ENCODE measurements around the gene GSK3A. TPM values are rescaled to one million over a fixed set of nuclear protein-coding genes. Genes with fewer than 3 reads are reported as not detected.

GSK3A gene
- total RNA-seq, 2 experiments from 2014 or later, result 41.0 to 42.2 TPM

GRCh38 chr19:42232435-42232834 is 10.0 kb downstream of the GSK3A start:
- POLR2A ChIA-PET, result interaction anchor here (0.7 to 1.3 kb wide), 4 partner anchors 8 to 441 kb away, joined by 3 read pairs; partner anchors contain the start of gene ZNF526
- Mint-ChIP-seq H3K4me1 (peaks cover 12% of the 10 kb centered on the region), H3K27ac (no peak overlapping the region), H3K4me3 (no peak overlapping the region), H3K9me3 (no peaks in the 10 kb centered on the region), H3K36me3 (peaks cover 30% of the 10 kb centered on the region), H3K27me3 (no peaks in the 10 kb centered on the region)
- ATAC-seq (ENCODE audit: low read depth) (no peak), DNase-seq (no peak)

GRCh38 chr19:42230571-42230970 is 11.8 kb downstream of the GSK3A start:
- peaks cover 29% of the 10 kb centered on the region for H3K36me3 Mint-ChIP-seq
- H3K27me3 Mint-ChIP-seq, result no peaks in the 10 kb centered on the region
- H3K4me3 Mint-ChIP-seq, result no peak overlapping the region
- no peak for DNase-seq
- POLR2A ChIA-PET, result interaction anchor here (1.5 to 1.6 kb wide), 2 partner anchors 10 to 12 kb away, joined by 5 to 8 read pairs; partner anchors contain the start of genes GSK3A and ZNF526
- peak overlapping the region; percentile 28 for H3K27ac Mint-ChIP-seq
- ATAC-seq (ENCODE audit: low read depth), result no peak
- H3K9me3 Mint-ChIP-seq, result no peaks in the 10 kb centered on the region
- peaks cover 10% of the 10 kb centered on the region for H3K4me1 Mint-ChIP-seq

GRCh38 chr19:42229855-42230351 is 12.5 kb downstream of the GSK3A start:
- H3K36me3 Mint-ChIP-seq, result peaks cover 30% of the 10 kb centered on the region
- no peaks in the 10 kb centered on the region for H3K9me3 Mint-ChIP-seq
- POLR2A ChIA-PET, result interaction anchor here (1.5 to 1.6 kb wide), 2 partner anchors 9 to 12 kb away, joined by 5 to 8 read pairs; partner anchors contain the start of genes GSK3A and ZNF526
- no peak for ATAC-seq (ENCODE audit: low read depth)
- no peaks in the 10 kb centered on the region for H3K27me3 Mint-ChIP-seq
- peaks cover 10% of the 10 kb centered on the region for H3K4me1 Mint-ChIP-seq
- no peak for DNase-seq
- H3K27ac Mint-ChIP-seq, result peak overlapping the region; percentile 70
- no peak overlapping the region for H3K4me3 Mint-ChIP-seq

- H3K4me3 Mint-ChIP-seq, result no peak overlapping the region
- no peaks in the 10 kb centered on the region for H3K27me3 Mint-ChIP-seq
- POLR2A ChIA-PET, result interaction anchor here (1.5 to 1.6 kb wide), 2 partner anchors 9 to 13 kb away, joined by 5 to 8 read pairs; partner anchors contain the start of genes GSK3A and ZNF526
- peaks cover 10% of the 10 kb centered on the region for H3K4me1 Mint-ChIP-seq
- ATAC-seq (ENCODE audit: low read depth) (no peak), DNase-seq (no peak)
- H3K36me3 Mint-ChIP-seq, result peaks cover 30% of the 10 kb centered on the region
- H3K9me3 Mint-ChIP-seq, result no peaks in the 10 kb centered on the region
- peak overlapping the region; percentile 60 for H3K27ac Mint-ChIP-seq
Observed at GRCh38 chr19:42229301-42229854, 13.0 kb downstream of the GSK3A start.

GRCh38 chr19:42228641-42229040 is 13.8 kb downstream of the GSK3A start:
- DNase-seq, result no peak
- Mint-ChIP-seq H3K4me3 (no peak overlapping the region), H3K9me3 (no peaks in the 10 kb centered on the region), H3K36me3 (peaks cover 30% of the 10 kb centered on the region), H3K27me3 (no peaks in the 10 kb centered on the region), H3K4me1 (peaks cover 10% of the 10 kb centered on the region), H3K27ac (no peak overlapping the region)
- POLR2A ChIA-PET, result no interaction called here
- no peak for ATAC-seq (ENCODE audit: low read depth)

- no peak for DNase-seq
- H3K4me3 Mint-ChIP-seq, result no peak overlapping the region
- no peak overlapping the region for H3K27ac Mint-ChIP-seq
- no peaks in the 10 kb centered on the region for H3K27me3 Mint-ChIP-seq
- no peak for ATAC-seq (ENCODE audit: low read depth)
- H3K9me3 Mint-ChIP-seq, result no peaks in the 10 kb centered on the region
- POLR2A ChIA-PET, result no interaction called here
- peaks cover 27% of the 10 kb centered on the region for H3K36me3 Mint-ChIP-seq
- peaks cover 19% of the 10 kb centered on the region for H3K4me1 Mint-ChIP-seq
Observed at GRCh38 chr19:42226886-42227285, 15.5 kb downstream of the GSK3A start.

- Mint-ChIP-seq H3K27ac (no peak overlapping the region), H3K4me3 (no peak overlapping the region), H3K36me3 (peaks cover 27% of the 10 kb centered on the region), H3K27me3 (no peaks in the 10 kb centered on the region), H3K9me3 (no peaks in the 10 kb centered on the region), H3K4me1 (peaks cover 20% of the 10 kb centered on the region)
- ATAC-seq (ENCODE audit: low read depth), result no peak
- DNase-seq, result no peak
- POLR2A ChIA-PET, result interaction anchor here (0.6 to 0.9 kb wide), 2 partner anchors 26 to 114 kb away, joined by 3 read pairs; no protein-coding TSS in a partner anchor
Observed at GRCh38 chr19:42225718-42226292, 16.6 kb downstream of the GSK3A start.

GRCh38 chr19:42224940-42225717 is 17.3 kb downstream of the GSK3A start:
- DNase-seq (no peak), ATAC-seq (ENCODE audit: low read depth) (no peak)
- Mint-ChIP-seq H3K27ac (no peak overlapping the region), H3K4me1 (peaks cover 21% of the 10 kb centered on the region), H3K27me3 (no peaks in the 10 kb centered on the region), H3K9me3 (no peaks in the 10 kb centered on the region), H3K36me3 (peaks cover 29% of the 10 kb centered on the region), H3K4me3 (no peak overlapping the region)
- POLR2A ChIA-PET, result interaction anchor here (0.9 kb wide), 1 partner anchor 26 kb away, joined by 3 read pairs; no protein-coding TSS in a partner anchor

GRCh38 chr19:42220751-42221097 is 21.7 kb downstream of the GSK3A start:
- DNase-seq, result no peak
- Mint-ChIP-seq H3K4me1 (peaks cover 34% of the 10 kb centered on the region), H3K4me3 (peak overlapping the region; percentile 97), H3K36me3 (peaks cover 23% of the 10 kb centered on the region), H3K27ac (peak overlapping the region; percentile 95), H3K9me3 (no peaks in the 10 kb centered on the region), H3K27me3 (no peaks in the 10 kb centered on the region)
- no peak for ATAC-seq (ENCODE audit: low read depth)
- POLR2A ChIA-PET, result interaction anchor here (0.8 to 2.3 kb wide), 10 partner anchors 10 to 59 kb away, joined by 3 to 7 read pairs (median 4); partner anchors contain the start of gene GSK3A

GRCh38 chr19:42219812-42220750 is 22.3 kb downstream of the GSK3A start, which contains the start of gene ZNF526:
ZNF526 (plus strand) TSS chr19:42220312; CDS start chr19:42224404, 4,092 bp downstream.
- H3K9me3 Mint-ChIP-seq, result no peaks in the 10 kb centered on the region
- DNase-seq (peak; percentile 97), ATAC-seq (ENCODE audit: low read depth) (peak; percentile 82)
- H3K27ac Mint-ChIP-seq, result peak within 1 kb of the TSS; percentile 95
- H3K27me3 Mint-ChIP-seq, result no peaks in the 10 kb centered on the region
- peak within 1 kb of the TSS; percentile 97 for H3K4me3 Mint-ChIP-seq
- H3K4me1 Mint-ChIP-seq, result peaks cover 40% of the 10 kb centered on the region
- POLR2A ChIA-PET, result interaction anchor here (0.6 to 2.3 kb wide), 15 partner anchors 10 to 144 kb away, joined by 3 to 18 read pairs (median 5); partner anchors contain the start of genes GSK3A and ZNF574
- peaks cover 24% of the 10 kb centered on the region for H3K36me3 Mint-ChIP-seq

GRCh38 chr19:42217520-42218437 is 24.6 kb downstream of the GSK3A start, which contains the start of gene DEDD2:
DEDD2 (minus strand) TSS chr19:42217677; CDS start chr19:42217007, 670 bp downstream.
- POLR2A ChIA-PET, result interaction anchor here (0.8 to 2.2 kb wide), 5 partner anchors 10 to 66 kb away, joined by 3 to 14 read pairs (median 10); partner anchors contain the start of gene GSK3A
- peak within 1 kb of the TSS; percentile 95 for H3K27ac Mint-ChIP-seq
- H3K4me3 Mint-ChIP-seq, result peak within 1 kb of the TSS; percentile 93
- peaks cover 59% of the 10 kb centered on the region for H3K4me1 Mint-ChIP-seq
- ATAC-seq (ENCODE audit: low read depth) (peak; percentile 76), DNase-seq (peak; percentile 100)
- H3K27me3 Mint-ChIP-seq, result no peaks in the 10 kb centered on the region
- H3K9me3 Mint-ChIP-seq, result no peaks in the 10 kb centered on the region
- H3K36me3 Mint-ChIP-seq, result peaks cover 33% of the 10 kb centered on the region

Measured in activated naive CD8-positive, alpha-beta T cell treated with anti-CD3 and anti-CD28 coated beads, Interleukin-2, amount 10 ng/mL, durations not matched to agents 7 days and 5 days (primary cell).